T-helper 2 cell treated with Interferon-gamma antibody and Interleukin-4, amounts not matched to agents 100 ng/mL and 5 ng/mL, for 36 hours (primary cell): ENCODE data around the gene CLINT1. TPM values are rescaled to one million over a fixed set of nuclear protein-coding genes. Genes with fewer than 3 reads are reported as not detected.
"Not testable (repeated sequence)": the region's sequence is repeated elsewhere in the genome, so short reads cannot be mapped to it uniquely, and the experiment has no call there.

Source experiments
- intact Hi-C: fragments of 100-400 bp; cut with micrococcal nuclease; formaldehyde crosslinking; loops from one replicate; pipeline ENCODE4 v1.15.1; 2023
- total RNA-seq: library from RNA; stranded (reverse); gene quantifications from 2 replicates; pipeline ENCODE4 v1.2.3, GENCODE V29; 2022

Gene CLINT1
- total RNA-seq, 1 donor from 2014 or later, result 109 TPM

DNA sequence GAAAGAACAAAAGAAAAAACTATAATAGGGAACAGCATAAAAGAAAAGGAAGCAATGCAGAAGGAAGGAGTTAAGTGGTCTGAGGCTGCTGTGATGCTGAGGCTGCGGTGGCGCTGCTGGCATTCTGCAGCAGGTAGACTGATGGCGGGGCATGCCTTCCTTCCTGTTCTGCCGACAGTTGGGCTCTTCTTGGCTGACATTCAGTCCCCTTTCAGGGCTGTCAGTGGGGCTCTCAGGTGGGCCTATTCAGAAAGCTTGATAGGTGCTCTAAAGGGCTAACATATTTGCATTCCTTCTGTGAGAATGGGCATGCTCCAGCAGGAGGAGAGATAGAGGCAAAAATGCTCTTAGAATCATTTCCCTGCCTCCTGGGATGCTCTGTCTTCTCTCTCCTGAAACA is 5.1 kb upstream of the CLINT1 start:
- intact Hi-C loops, result no loop called here

- intact Hi-C loops, result no loop called here
These were observed 3.4 kb upstream of the CLINT1 start for GRCh38 chr5:157862183-157862851.

- intact Hi-C loops, result no loop called here
These were observed 2.2 kb upstream of the CLINT1 start for GRCh38 chr5:157860898-157861890.

GRCh38 chr5:157859227-157859575 is 256 bp upstream of the CLINT1 start:
- intact Hi-C loops, result loop anchor here (2.0 to 5.0 kb wide), 6 partner anchors 32 to 587 kb away; partner anchors contain the start of gene LSM11

DNA sequence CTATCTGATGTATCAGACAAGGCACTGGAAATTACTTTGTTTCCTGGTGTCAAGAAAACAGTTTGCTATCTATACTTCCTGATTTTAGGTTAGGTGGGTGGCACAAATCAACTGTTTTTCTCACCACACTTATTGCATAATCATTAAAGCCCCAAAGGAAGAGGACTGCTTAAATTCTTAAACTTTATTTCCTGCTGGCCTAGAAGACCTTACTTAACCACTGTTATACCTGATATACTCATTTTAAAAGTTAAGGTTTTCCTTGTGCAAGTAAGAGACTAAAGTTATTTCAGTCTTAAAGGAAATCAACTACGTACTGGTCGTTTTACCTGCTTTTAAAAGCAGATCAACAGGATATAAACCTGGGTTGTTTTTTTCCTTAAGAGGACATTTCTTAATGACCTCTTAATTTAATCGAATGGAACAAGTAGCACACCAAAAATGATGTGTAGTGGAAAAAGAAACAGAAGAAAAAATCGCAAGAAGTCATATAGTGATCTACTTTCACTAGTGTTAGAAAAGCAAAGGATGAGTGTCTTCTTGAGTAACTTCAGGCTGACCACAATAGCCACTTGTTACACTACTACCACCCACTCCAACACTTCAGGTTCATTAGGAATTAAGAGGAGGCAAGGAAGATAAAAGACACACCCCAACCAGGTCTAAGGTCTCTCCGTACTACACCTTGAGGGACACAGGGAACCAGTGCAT is 974 bp downstream of the CLINT1 start:
- intact Hi-C loops, result loop anchor here (2.0 to 5.0 kb wide), 7 partner anchors 33 to 586 kb away; partner anchors contain the start of gene LSM11

GRCh38 chr5:157855404-157855994 is 3.4 kb downstream of the CLINT1 start:
- intact Hi-C loops, result loop anchor here (5.0 kb wide), 4 partner anchors 33 to 583 kb away; partner anchors contain the start of gene LSM11

GRCh38 chr5:157853365-157853764 is 5.6 kb downstream of the CLINT1 start:
- intact Hi-C loops, result not testable (repeated sequence)

DNA sequence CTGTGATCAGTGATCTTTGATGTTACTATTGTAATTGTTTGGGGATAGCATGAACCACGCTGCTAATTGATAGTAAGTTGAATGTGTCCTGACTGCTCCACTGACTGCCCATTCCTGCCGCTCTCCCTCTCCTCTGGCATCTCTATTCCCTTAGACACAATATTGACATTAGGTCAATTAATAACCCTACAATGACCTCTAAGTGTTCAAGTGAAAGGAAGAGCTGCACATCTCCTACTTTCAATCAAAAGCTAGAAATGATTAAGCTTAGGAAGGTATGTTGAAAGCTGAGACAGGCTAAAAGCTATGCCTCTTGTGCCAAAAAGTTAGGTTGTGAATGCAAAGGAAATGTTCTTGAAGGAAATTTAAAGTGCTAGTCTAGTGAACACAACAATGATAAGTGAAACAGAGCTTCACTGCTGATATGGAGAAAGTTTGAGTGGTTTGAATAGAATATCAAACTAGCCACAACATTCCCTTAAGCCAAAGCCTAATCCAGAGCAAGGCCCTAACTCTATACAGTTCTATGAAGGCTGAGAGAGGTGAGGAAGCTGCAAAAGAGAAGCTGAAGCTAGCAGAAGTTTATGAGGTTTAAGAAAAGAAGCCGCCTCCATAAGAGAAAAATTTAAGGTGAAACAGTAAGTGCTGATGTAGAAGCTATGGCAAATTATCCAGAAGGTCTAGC is 12.9 kb downstream of the CLINT1 start:
- intact Hi-C loops, result loop anchor here (5.0 kb wide), 1 partner anchor 671 kb away; no protein-coding TSS in a partner anchor

- intact Hi-C loops, result no loop called here
These were observed 16.2 kb downstream of the CLINT1 start for GRCh38 chr5:157842787-157843186.

- intact Hi-C loops, result no loop called here
These were observed 16.8 kb downstream of the CLINT1 start for GRCh38 chr5:157842185-157842584.

DNA sequence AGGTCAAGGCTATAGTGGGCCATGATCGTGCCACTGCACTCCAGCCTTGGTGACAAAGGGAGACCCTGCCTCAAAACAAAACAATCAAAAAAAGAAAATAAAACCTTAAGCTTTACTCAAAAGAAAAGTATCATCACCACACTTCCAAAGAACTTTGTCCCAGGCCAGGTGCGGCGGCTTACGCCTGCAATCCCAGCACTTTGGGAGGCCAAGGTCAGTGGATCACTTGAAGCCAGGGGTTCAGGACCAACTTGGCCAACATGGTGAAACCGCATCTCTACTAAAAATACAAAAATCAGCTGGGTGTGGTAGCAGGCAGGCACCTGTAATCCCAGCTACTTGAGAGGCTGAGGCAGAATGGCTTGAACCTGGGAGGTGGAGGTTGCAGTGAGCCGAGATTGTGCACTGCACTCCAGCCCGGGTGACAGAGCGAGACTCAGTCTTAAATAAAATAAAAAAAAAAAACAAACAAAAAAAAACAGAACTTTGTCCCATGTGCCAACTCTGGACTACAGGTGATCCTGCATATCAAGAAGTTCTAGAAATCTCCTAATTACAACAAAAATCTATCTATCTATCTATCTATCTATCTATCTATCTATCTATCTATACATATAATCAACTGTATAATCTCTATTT is 19.7 kb downstream of the CLINT1 start:
- intact Hi-C loops, result no loop called here

DNA sequence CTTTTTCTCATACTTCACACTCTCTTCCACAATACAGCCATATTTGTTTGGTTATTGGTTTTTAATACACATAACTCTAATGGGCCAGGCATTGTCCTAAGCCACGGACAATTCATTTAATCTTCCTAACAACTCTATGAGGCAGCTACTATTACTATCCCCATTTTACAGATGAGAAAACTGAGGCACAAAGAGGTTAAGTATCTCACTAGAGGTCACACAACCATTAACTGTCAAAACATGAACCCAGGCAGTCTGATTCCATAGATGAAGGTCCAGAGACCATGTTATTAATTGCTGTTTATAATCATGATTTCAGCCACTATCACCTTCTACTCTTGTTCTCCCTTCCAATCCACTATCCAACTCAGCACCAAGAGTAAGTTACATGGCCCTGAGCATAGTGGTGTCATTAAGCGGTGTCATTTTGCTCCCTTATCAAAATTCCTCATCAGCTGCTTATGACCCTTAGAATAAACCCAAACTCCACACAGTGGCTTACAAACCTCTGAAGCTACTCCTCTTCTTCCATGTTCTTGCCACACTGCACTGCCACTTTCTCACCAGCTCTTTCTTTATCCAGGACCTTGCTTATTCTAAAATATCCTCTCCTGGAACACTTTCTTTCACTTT is 22.7 kb downstream of the CLINT1 start:
- intact Hi-C loops, result no loop called here

- intact Hi-C loops, result no loop called here
These were observed 23.9 kb downstream of the CLINT1 start for GRCh38 chr5:157835041-157835440.

- intact Hi-C loops, result no loop called here
These were observed 29.9 kb downstream of the CLINT1 start for GRCh38 chr5:157828944-157829639.

- intact Hi-C loops, result no loop called here
These were observed 30.6 kb downstream of the CLINT1 start for GRCh38 chr5:157828105-157828943.

- intact Hi-C loops, result no loop called here
These were observed 31.5 kb downstream of the CLINT1 start for GRCh38 chr5:157827423-157827822.

DNA sequence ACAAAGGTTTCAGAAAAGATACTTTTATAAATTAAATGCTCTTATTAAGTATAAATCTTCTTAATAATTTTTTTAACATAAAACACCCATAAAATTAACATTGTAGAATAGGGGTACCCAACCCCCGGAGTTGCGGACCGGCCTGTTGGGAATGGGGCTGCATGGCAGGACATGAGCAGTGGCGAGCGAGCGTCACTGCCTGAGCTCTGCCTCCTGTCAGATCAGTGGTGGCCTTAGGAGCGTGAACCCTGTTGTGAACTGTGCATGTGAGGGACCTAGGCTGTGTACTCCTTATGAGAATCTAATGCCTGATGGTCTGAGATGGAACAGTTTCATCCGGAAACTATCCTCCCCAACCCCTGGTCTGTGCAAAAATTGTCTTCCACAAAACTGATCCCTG is 35.3 kb downstream of the CLINT1 start:
- intact Hi-C loops, result loop anchor here (5.0 kb wide), 1 partner anchor 34 kb away; the partner anchor contains the start of gene CLINT1
